Left lung (tissue), 10 donors: ENCODE results near the gene URM1. TPM values are rescaled to one million over a fixed set of nuclear protein-coding genes. Genes with fewer than 3 reads are reported as not detected.

Source experiments
- ATAC-seq: fragments of 200-7000 bp; cut with Tn5 transposase; one replicate; pipeline ENCODE4 v1.9.1; 2020; ENCODE audit warnings: moderate library complexity
- DNase-seq, 4 donors: peaks; one replicate each; pipeline ENCODE4 v3.0.0-alpha.2; 2013 to 2020
- H3K27ac ChIP-seq, 2 donors: fragments of 200-600 bp; sonication (generic) in 1 of 2; one replicate each; pipeline versions ENCODE4 v1.5.0 to v1.8.0; 2020 to 2021
- H3K27me3 ChIP-seq, 2 donors: fragments of 200-600 bp; sonication (generic) in 1 of 2; one replicate each; pipeline versions ENCODE4 v1.5.0 to v1.8.0; 2020 to 2021
- H3K36me3 ChIP-seq, 2 donors: fragments of 200-600 bp; sonication (generic) in 1 of 2; one replicate each; pipeline versions ENCODE4 v1.5.0 to v1.8.0; 2020 to 2021
- H3K4me1 ChIP-seq, 2 donors: fragments of 200-600 bp; one replicate each; pipeline ENCODE4 v1.8.0; 2021
- H3K4me3 ChIP-seq, 2 donors: fragments of 200-600 bp; sonication (generic) in 1 of 2; one replicate each; pipeline versions ENCODE4 v1.5.0 to v1.8.0; 2020 to 2021; ENCODE audit warnings: mild to moderate bottlenecking in 1 of 2
- H3K9me3 ChIP-seq, 2 donors: fragments of 200-600 bp; sonication (generic) in 1 of 2; one replicate each; pipeline versions ENCODE4 v1.5.0 to v1.8.0; 2020 to 2021
- intact Hi-C, 2 donors: fragments of 100-400 bp; cut with DNase I; formaldehyde crosslinking; loops; one replicate each; pipeline versions ENCODE4 v1.11.2 to v1.14.2; 2022
- polyA plus RNA-seq, 6 donors: library from polyadenylated mRNA; unstranded; fragments of 120-200 nt; gene quantifications; one replicate each; pipeline ENCODE4 v1.2.1, GENCODE V29; 2013; ENCODE audit not compliant: insufficient read length in 6 of 6
- total RNA-seq, 2 donors: library from RNA; stranded (reverse); fragmentation: NEBNext Ultra II Directional; extraction: Animal tissue kit (Norgen Biotek cat#: 25700); gene quantifications; one replicate each; pipeline ENCODE4 v1.2.1, GENCODE V29; 2021
- TF ChIP-seq, protein P1 (sequence below), 2 donors: fragments of 200-600 bp; sonication (generic) in 1 of 2; IDR thresholded peaks; one replicate each; pipeline versions ENCODE4 v1.5.0 to v1.8.0; 2021; ENCODE audit warnings: antibody characterized with exemption in 2 of 2
- donor health status: DM: no; HTN: yes; CAD: no.
- donor health status: DM: no; HTN: no; CAD: no.

The URM1 gene
- total and polyA plus RNA-seq, 8 donors = 55.1 to 66.8 (median 59.7) TPM

DNA sequence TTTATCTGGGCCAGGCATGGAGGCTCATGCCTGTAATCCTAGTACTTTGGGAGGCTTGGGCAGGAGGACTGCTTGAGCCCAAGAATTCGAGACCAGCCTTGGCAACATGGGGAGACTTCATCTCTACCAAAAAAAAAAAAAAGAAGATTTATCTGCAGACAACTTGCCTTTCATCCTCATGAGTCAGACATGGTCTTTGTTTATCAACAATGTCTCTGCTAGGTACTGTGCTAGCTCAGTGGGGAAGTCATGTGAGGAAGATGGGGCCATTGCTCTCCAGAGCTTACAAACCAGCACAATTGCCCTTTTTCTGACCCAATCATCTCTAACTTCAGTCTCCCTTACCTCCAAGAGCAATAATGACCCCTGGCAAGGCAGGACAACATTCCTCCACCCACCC is 1.6 kb downstream of the URM1 start:
- DNase-seq (no peak), ATAC-seq (no peak)
- H3K9me3 ChIP-seq = no peaks in the 10 kb centered on the region
- TF ChIP-seq, protein P1, sequence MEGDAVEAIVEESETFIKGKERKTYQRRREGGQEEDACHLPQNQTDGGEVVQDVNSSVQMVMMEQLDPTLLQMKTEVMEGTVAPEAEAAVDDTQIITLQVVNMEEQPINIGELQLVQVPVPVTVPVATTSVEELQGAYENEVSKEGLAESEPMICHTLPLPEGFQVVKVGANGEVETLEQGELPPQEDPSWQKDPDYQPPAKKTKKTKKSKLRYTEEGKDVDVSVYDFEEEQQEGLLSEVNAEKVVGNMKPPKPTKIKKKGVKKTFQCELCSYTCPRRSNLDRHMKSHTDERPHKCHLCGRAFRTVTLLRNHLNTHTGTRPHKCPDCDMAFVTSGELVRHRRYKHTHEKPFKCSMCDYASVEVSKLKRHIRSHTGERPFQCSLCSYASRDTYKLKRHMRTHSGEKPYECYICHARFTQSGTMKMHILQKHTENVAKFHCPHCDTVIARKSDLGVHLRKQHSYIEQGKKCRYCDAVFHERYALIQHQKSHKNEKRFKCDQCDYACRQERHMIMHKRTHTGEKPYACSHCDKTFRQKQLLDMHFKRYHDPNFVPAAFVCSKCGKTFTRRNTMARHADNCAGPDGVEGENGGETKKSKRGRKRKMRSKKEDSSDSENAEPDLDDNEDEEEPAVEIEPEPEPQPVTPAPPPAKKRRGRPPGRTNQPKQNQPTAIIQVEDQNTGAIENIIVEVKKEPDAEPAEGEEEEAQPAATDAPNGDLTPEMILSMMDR (IDR thresholded peaks at IDR 0.05) = no peak
- peaks cover 18 to 29% of the 10 kb centered on the region in 2 donors for H3K4me1 ChIP-seq
- H3K27ac ChIP-seq = no peak overlapping the region
- no peak overlapping the region for H3K4me3 ChIP-seq
- intact Hi-C loops = no loop called here
- no peaks in the 10 kb centered on the region for H3K27me3 ChIP-seq
- H3K36me3 ChIP-seq = peaks cover 0 to 15% of the 10 kb centered on the region in 2 donors

- peaks cover 0 to 30% of the 10 kb centered on the region in 2 donors for H3K36me3 ChIP-seq
- TF ChIP-seq, protein P1 (IDR thresholded peaks at IDR 0.05) = no peak
- H3K27ac ChIP-seq = no peak overlapping the region
- no peaks in the 10 kb centered on the region for H3K9me3 ChIP-seq
- intact Hi-C loops = no loop called here
- no peaks in the 10 kb centered on the region for H3K27me3 ChIP-seq
- DNase-seq = no peak
- H3K4me3 ChIP-seq = no peak overlapping the region
- peaks cover 18 to 29% of the 10 kb centered on the region in 2 donors for H3K4me1 ChIP-seq
- no peak for ATAC-seq
These were observed 3.1 kb downstream of the URM1 start for GRCh38 chr9:128374221-128374675.

DNA sequence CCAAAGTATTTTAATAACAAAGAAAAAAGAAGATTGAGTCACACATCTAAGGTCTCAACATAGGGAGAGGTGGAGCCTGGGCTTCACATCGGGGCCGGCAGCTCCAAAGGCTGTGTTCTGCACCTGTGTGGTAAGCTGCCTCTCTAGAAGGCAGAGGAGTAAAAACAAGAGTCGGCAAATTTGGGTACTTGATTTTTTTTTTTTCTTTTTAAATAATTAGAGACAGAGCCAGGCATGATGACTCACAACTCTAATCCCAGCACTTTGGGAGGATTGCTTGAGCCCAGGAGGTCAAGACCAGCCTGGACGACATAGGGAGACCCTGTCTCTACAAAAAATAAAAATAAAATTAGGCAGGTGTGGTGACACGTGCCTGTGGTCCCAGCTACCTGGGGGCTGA is 4.7 kb downstream of the URM1 start:
- no peak for ATAC-seq
- peaks cover 10 to 21% of the 10 kb centered on the region in 2 donors for H3K4me1 ChIP-seq
- intact Hi-C loops = no loop called here
- TF ChIP-seq, protein P1 (IDR thresholded peaks at IDR 0.05) = no peak
- no peak for DNase-seq
- no peak overlapping the region for H3K4me3 ChIP-seq
- no peaks in the 10 kb centered on the region for H3K9me3 ChIP-seq
- peaks cover 0 to 46% of the 10 kb centered on the region in 2 donors for H3K36me3 ChIP-seq
- H3K27me3 ChIP-seq = no peaks in the 10 kb centered on the region
- H3K27ac ChIP-seq = no peak overlapping the region

DNA sequence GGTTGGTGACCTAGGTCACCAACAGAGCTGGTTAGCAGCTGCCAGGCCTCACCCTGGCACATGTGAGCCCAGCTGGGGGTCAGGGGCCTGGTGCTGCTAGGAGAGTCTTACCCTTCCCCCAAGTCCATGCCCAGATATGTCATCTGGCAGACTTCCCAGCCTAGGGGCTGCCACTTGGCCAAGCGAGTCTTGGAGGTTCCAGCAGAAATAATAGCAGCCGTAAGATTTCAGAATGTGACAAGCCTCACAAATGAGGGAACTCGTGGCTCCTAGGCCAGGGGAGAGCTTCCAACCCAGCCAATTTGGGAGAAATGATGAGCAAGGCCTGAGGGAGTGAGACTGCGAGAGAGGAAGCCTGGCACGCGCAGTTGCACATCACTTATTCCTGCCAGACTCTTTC is 11.1 kb downstream of the URM1 start:
- no peaks in the 10 kb centered on the region for H3K27me3 ChIP-seq
- TF ChIP-seq, protein P1 (IDR thresholded peaks at IDR 0.05) = no peak
- DNase-seq (no peak), ATAC-seq (no peak)
- intact Hi-C loops = no loop called here
- no peak overlapping the region for H3K27ac ChIP-seq
- H3K9me3 ChIP-seq = no peaks in the 10 kb centered on the region
- no peaks in the 10 kb centered on the region for H3K4me1 ChIP-seq
- H3K4me3 ChIP-seq = no peak overlapping the region
- peaks cover 0 to 96% of the 10 kb centered on the region in 2 donors for H3K36me3 ChIP-seq

- Histone ChIP-seq H3K4me1 (no peaks in the 10 kb centered on the region), H3K9me3 (no peaks in the 10 kb centered on the region), H3K27me3 (no peaks in the 10 kb centered on the region), H3K4me3 (no peak overlapping the region), H3K27ac (no peak overlapping the region), H3K36me3 (peaks cover 0 to 96% of the 10 kb centered on the region in 2 donors)
- ATAC-seq (no peak), DNase-seq (no peak)
- TF ChIP-seq, protein P1 (IDR thresholded peaks at IDR 0.05) = no peak
- intact Hi-C loops = no loop called here
These were observed 12.0 kb downstream of the URM1 start for GRCh38 chr9:128383007-128383753.
